HEK293 (cell line): ENCODE results near the gene PARD3B.

ENCODE experiments used
- CTCF ChIA-PET: fragments of 350-600 bp; formaldehyde crosslinking; extraction: SDS; loops from one replicate; lab custom pipeline; 2021; ENCODE audit warnings: antibody characterized with exemption; lab: Yijun Ruan, JAX
- POLR2A ChIA-PET: fragments of 300-600 bp; formaldehyde crosslinking; extraction: SDS; loops from one replicate; lab custom pipeline; 2020; ENCODE audit warnings: antibody characterized with exemption, inconsistent platforms; lab: Yijun Ruan, JAX
- H3K27ac ChIP-seq: fragments of 200-500 bp; sonication (Bioruptor generic); 2 replicates; pipeline ENCODE4 v1.5.1; 2014; ENCODE audit warnings: low read depth, low read length, control low read depth, inconsistent platforms; ENCODE audit errors: extremely low read depth
- H3K36me3 ChIP-seq, 2 experiments: fragments of 200-500 bp in 1 of 2; sonication (Bioruptor generic) in 1 of 2; 1 replicate in 1 of 2; 2 replicates in 1 of 2; pipeline ENCODE4 v1.5.1; 2014 to 2017; ENCODE audit warnings: inconsistent platforms in 2 of 2, low read length in 2 of 2; ENCODE audit not compliant: control insufficient read depth in 2 of 2, insufficient read depth in 1 of 2
- H3K4me1 ChIP-seq: fragments of 200-500 bp; sonication (Bioruptor generic); 2 replicates; pipeline ENCODE4 v1.5.1; 2014; ENCODE audit warnings: mild to moderate bottlenecking, low read length, inconsistent platforms; ENCODE audit not compliant: control insufficient read depth, insufficient read depth
- H3K4me3 ChIP-seq: 2 replicates; pipeline ENCODE4 v1.5.1; 2011; ENCODE audit warnings: low read depth, mild to moderate bottlenecking, control low read depth, low read length, moderate library complexity
- H3K9me3 ChIP-seq: fragments of 200-500 bp; sonication (Bioruptor generic); 2 replicates; pipeline ENCODE4 v1.5.1; 2014; ENCODE audit warnings: low read depth, low read length, inconsistent platforms; ENCODE audit not compliant: control insufficient read depth, insufficient read depth
- KLF10 ChIP-seq: fragments of 450-650 bp; IDR thresholded peaks from 2 replicates; pipeline ENCODE4 v1.5.1; 2018; ENCODE audit warnings: missing biosample characterization, mild to moderate bottlenecking, missing genetic modification characterization
- PRDM10 ChIP-seq: fragments of 450-650 bp; formaldehyde crosslinking; IDR thresholded peaks from 2 replicates; pipeline ENCODE4 v1.5.1; 2016; ENCODE audit warnings: missing biosample characterization, missing genetic modification characterization
- SCRT1 ChIP-seq: fragments of 450-650 bp; formaldehyde crosslinking; IDR thresholded peaks from 2 replicates; pipeline ENCODE4 v1.5.1; 2016; ENCODE audit warnings: missing biosample characterization, missing genetic modification characterization, borderline replicate concordance
- ZBTB17 ChIP-seq: fragments of 450-650 bp; formaldehyde crosslinking; IDR thresholded peaks from 2 replicates; pipeline ENCODE4 v1.5.1; 2016; ENCODE audit warnings: missing biosample characterization, missing genetic modification characterization
- ZNF138 ChIP-seq: fragments of 450-650 bp; formaldehyde crosslinking; IDR thresholded peaks from 2 replicates; pipeline ENCODE4 v1.5.1; 2016; ENCODE audit warnings: missing biosample characterization, missing genetic modification characterization, borderline replicate concordance
- ZNF354C ChIP-seq: fragments of 450-650 bp; formaldehyde crosslinking; IDR thresholded peaks from 2 replicates; pipeline ENCODE4 v1.5.1; 2016; ENCODE audit warnings: missing biosample characterization, missing genetic modification characterization, low read depth, borderline replicate concordance
- ZNF488 ChIP-seq: fragments of 450-650 bp; formaldehyde crosslinking; IDR thresholded peaks from 2 replicates; pipeline ENCODE4 v1.5.1; 2016; ENCODE audit warnings: missing biosample characterization, missing genetic modification characterization
- TF ChIP-seq, protein P1 (sequence below): fragments of 450-650 bp; formaldehyde crosslinking; IDR thresholded peaks from 2 replicates; pipeline ENCODE4 v1.5.1; 2016; ENCODE audit warnings: missing biosample characterization, missing genetic modification characterization, borderline replicate concordance
- TF ChIP-seq, protein P2 (sequence below): fragments of 450-650 bp; formaldehyde crosslinking; IDR thresholded peaks from 2 replicates; pipeline ENCODE4 v1.5.1; 2016; ENCODE audit warnings: missing biosample characterization, missing genetic modification characterization
- TF ChIP-seq, protein P3 (sequence below): fragments of 450-650 bp; IDR thresholded peaks from 2 replicates; pipeline ENCODE4 v1.5.1; 2018; ENCODE audit warnings: missing biosample characterization, mild to moderate bottlenecking, missing genetic modification characterization

The PARD3B gene

DNA sequence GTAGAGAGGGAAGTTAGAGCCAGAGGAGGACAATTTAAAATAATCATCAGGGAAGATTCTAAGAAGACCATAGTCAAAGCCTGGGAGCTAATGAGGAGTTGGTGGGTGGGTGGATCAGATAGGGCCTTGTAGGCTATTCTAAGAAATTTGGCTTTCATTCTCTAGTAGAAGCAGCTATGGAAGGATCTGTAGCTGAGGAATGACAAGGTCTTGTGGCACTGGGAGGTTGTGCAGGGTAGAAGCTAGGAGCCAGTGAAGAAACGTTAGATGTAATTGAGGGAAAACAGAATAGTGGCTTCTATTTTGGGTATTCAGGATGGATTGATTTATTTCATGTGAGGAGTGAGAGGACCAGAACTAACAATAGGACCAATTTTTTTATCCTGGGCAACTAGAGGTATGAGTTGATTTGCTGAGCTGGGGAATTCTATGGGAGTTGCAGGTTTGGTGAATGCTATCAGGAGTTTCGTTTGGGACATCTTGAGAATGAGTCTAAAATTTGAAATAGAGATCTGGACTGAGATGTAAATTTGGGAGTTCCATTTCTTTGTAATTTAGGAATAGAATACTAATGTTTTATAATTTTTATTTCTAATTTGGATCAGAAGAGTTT lies 371.9 kb downstream of the PARD3B start:
- TF ChIP-seq ZNF138 (tag by site-specific recombination) (no peak), KLF10 (tag by site-specific recombination) (no peak), ZNF354C (tag by site-specific recombination) (no peak), SCRT1 (tag by site-specific recombination) (no peak), PRDM10 (tag by site-specific recombination) (no peak), ZBTB17 (tag by site-specific recombination) (no peak), ZNF488 (no peak)
- TF ChIP-seq, protein P1, sequence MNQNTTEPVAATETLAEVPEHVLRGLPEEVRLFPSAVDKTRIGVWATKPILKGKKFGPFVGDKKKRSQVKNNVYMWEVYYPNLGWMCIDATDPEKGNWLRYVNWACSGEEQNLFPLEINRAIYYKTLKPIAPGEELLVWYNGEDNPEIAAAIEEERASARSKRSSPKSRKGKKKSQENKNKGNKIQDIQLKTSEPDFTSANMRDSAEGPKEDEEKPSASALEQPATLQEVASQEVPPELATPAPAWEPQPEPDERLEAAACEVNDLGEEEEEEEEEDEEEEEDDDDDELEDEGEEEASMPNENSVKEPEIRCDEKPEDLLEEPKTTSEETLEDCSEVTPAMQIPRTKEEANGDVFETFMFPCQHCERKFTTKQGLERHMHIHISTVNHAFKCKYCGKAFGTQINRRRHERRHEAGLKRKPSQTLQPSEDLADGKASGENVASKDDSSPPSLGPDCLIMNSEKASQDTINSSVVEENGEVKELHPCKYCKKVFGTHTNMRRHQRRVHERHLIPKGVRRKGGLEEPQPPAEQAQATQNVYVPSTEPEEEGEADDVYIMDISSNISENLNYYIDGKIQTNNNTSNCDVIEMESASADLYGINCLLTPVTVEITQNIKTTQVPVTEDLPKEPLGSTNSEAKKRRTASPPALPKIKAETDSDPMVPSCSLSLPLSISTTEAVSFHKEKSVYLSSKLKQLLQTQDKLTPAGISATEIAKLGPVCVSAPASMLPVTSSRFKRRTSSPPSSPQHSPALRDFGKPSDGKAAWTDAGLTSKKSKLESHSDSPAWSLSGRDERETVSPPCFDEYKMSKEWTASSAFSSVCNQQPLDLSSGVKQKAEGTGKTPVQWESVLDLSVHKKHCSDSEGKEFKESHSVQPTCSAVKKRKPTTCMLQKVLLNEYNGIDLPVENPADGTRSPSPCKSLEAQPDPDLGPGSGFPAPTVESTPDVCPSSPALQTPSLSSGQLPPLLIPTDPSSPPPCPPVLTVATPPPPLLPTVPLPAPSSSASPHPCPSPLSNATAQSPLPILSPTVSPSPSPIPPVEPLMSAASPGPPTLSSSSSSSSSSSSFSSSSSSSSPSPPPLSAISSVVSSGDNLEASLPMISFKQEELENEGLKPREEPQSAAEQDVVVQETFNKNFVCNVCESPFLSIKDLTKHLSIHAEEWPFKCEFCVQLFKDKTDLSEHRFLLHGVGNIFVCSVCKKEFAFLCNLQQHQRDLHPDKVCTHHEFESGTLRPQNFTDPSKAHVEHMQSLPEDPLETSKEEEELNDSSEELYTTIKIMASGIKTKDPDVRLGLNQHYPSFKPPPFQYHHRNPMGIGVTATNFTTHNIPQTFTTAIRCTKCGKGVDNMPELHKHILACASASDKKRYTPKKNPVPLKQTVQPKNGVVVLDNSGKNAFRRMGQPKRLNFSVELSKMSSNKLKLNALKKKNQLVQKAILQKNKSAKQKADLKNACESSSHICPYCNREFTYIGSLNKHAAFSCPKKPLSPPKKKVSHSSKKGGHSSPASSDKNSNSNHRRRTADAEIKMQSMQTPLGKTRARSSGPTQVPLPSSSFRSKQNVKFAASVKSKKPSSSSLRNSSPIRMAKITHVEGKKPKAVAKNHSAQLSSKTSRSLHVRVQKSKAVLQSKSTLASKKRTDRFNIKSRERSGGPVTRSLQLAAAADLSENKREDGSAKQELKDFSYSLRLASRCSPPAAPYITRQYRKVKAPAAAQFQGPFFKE (tag by site-specific recombination) = no peak
- TF ChIP-seq, protein P2, sequence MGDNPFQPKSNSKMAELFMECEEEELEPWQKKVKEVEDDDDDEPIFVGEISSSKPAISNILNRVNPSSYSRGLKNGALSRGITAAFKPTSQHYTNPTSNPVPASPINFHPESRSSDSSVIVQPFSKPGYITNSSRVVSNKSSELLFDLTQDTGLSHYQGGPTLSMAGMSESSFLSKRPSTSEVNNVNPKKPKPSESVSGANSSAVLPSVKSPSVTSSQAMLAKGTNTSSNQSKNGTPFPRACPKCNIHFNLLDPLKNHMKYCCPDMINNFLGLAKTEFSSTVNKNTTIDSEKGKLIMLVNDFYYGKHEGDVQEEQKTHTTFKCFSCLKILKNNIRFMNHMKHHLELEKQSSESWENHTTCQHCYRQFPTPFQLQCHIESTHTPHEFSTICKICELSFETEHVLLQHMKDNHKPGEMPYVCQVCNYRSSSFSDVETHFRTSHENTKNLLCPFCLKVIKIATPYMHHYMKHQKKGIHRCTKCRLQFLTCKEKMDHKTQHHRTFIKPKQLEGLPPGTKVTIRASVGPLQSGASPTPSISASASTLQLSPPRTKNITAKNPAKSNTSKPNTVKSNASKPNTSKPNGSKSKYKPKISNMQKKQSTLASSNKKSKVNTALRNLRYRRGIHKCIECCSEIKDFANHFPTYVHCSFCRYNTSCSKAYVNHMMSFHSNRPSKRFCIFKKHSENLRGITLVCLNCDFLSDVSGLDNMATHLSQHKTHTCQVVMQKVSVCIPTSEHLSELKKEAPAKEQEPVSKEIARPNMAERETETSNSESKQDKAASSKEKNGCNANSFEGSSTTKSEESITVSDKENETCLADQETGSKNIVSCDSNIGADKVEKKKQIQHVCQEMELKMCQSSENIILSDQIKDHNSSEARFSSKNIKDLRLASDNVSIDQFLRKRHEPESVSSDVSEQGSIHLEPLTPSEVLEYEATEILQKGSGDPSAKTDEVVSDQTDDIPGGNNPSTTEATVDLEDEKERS = no peak
- TF ChIP-seq, protein P3, sequence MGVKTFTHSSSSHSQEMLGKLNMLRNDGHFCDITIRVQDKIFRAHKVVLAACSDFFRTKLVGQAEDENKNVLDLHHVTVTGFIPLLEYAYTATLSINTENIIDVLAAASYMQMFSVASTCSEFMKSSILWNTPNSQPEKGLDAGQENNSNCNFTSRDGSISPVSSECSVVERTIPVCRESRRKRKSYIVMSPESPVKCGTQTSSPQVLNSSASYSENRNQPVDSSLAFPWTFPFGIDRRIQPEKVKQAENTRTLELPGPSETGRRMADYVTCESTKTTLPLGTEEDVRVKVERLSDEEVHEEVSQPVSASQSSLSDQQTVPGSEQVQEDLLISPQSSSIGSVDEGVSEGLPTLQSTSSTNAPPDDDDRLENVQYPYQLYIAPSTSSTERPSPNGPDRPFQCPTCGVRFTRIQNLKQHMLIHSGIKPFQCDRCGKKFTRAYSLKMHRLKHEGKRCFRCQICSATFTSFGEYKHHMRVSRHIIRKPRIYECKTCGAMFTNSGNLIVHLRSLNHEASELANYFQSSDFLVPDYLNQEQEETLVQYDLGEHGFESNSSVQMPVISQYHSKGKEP = no peak
- Histone ChIP-seq H3K4me3 (no peak overlapping the region), H3K4me1 (no peaks in the 10 kb centered on the region), H3K9me3 (no peaks in the 10 kb centered on the region), H3K27ac (no peak overlapping the region), H3K36me3 (no peaks in the 10 kb centered on the region)
- POLR2A ChIA-PET = no interaction called here
- CTCF ChIA-PET = no interaction called here
